NCI-H2081 (cell line): ENCODE measurements around the gene TTC7B.

Source experiments
- DNase-seq, 2 experiments: peaks; one replicate each; lab custom pipeline; 2025; lab: John Stamatoyannopoulos, UW

The TTC7B gene

DNA sequence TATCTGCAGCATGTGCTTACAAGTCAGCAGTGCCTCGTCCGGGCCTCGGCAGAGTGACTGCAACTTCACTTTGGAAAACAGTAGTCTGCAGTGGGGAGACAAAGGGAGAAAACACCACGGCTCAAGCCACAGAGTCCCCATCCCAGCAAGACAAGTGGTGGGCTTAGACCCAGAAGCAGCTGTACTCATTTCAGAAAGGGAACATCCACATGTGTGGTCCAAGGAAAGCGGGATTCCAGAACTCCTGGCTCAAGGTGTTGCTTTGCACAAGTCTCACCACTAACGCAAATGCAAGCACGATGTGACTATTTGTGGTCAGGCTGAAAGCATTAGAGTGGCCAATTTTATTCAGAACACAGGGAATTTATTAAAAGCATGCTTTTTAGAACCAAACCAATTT is 198.3 kb downstream of the TTC7B start:
- DNase-seq = no peak

DNA sequence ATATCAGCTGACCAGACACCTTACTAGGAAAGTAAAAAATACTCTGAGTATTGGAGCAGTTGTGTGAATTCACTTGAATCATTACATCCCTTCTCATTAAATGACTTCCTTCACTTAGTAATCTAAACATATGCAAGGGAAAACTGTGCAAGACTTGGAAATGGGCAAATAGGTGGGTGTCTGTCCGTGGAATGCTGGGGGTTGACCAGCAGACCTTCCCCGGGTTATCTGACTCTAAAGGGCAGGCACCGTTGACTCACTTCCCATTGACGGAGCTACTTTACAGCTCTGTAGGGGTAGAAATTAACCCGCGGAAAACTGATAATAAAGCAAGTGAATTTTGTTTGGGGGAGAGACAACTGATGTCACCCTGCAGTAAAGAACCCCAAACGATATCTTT is 199.3 kb downstream of the TTC7B start:
- no peak for DNase-seq

DNA sequence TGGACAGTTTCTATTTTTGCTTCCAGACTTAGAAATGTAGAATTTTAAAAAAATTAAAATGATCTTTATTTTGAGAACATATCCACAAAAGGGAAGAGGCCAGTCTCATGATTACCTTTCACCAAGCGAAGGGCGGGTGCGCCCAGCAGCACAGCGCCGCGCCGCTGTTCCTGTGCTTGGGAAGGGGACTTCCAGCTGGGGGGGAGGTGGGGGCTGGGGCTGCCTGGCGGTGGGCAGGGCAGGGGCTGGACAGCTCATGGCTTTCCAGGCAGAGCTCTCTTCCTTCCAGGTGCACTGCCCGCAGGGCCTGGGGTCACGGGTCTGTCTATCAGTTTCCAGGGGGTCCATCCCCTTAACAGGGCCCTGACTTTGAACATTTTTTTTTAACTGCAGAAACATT is 199.9 kb downstream of the TTC7B start:
- no peak for DNase-seq

DNA sequence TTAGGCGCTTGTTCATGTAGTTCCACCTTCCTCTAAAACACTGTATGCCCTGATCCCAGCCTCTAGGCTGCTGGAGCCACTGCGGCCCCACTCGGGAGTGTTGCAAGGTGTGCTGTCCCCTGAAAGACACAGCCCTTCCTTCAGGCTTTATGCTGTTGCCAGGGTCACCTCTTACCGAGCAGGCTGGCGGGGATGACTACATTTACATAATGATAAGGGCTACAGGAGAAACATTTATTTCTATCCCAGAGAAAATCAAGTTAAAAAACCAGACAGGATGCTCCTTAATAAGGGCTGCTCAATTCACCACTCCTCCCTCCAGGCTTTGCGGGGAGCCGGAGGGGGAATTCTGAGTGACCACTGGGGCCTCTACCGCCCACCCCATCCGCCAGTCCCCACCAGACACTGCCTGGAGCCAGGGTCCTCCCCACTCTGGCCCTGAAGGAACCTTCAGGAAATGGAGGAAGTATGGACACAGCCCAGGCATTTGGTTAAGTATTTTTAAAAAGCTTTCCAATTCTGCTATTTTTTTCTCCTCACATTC is 200.6 kb downstream of the TTC7B start:
- DNase-seq = no peak

DNA sequence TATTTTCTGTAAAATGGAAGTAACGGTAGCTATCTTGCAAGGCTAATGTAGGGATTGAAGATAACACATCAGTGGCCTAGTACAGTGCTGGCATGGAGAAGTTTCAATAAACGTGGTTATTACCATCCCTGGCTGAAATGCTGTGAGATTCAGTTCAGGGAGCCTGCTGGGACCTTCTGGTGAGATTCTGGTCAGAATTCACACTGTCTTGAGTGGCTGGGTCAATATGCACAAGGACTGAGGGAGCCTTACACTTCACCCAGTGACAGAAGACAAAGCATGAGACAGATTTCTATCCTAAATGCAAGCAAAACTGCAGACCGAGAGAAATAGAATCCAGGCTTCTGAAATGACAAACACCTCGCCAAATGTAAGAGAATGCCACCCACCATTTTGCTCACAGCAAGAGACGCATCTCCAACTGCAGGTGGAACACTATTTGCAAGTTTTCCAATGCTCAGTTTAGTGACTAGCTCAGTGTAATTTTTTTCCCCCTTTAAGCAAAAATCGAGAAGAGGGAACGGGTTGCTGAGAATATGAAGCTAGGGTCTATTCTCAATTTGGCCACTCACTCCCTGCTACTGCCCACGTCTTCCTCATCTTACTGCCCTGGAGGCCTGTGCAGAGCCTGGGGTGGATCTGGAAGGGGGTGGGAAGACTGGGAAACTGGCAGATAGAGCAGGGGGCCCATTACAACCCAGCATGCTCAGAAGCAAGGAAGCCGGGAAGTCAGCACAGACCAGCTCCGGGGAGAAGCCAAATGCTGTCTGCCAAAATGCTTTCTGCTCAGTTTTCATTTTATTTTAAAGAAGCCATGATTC is 201.3 kb downstream of the TTC7B start:
- no peak for DNase-seq

DNA sequence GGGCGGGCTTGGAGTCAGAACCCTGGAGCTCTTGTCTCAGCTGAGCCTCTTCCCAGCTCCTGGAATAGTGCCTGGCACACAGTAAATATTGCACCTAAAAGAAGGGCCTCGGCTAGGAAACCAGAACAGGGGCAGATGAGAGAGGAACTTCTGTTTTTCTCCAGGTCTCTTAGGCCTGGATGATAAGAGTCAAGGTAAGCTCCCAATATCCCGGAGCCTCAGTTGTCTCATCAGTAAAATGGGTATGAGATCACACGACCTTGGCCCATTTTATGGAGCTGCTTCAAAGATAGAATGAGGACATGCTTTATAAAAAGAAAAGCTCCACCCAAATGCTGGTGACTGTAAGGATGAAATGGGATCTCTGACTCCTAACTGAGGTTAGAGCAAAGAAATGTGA is 202.2 kb downstream of the TTC7B start:
- DNase-seq = no peak

DNA sequence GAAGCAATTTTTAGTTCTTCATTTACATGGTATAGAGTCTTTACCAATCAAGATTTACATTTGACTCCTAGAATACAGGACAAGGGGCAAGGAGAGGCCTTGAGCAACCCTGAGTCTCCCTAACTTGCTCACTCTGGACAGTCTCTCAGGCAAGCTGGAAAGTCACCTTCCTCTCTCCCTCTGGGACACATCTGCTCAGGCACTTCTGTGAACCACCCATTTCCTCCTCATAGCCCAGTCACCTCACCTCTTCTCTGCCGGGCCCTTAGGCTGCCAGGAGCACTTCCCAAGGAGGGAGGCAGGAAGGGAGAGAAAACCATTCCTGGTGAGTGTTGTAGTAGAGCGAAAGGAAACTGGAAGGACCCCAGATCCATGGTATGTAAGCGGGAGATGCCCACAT is 202.8 kb downstream of the TTC7B start:
- DNase-seq = no peak

DNA sequence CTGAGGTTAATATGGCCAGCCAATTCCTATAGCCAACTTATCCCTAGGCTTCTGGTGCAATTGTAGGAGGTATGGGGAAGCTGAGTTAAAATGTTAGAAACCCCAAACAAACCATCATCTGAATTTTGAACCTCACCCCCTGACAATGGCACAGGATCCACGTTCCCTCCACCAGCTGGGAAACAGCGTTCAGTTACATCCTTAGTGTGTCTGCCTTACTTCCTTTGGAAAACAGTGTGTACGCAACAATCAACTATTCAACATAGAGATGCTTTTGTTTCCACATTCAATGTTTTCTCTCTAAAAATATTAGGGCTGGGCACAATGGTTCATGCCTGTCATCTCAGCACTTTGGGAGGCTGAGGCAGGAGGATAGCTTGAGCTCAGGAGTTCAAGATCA is 203.4 kb downstream of the TTC7B start:
- DNase-seq = no peak

DNA sequence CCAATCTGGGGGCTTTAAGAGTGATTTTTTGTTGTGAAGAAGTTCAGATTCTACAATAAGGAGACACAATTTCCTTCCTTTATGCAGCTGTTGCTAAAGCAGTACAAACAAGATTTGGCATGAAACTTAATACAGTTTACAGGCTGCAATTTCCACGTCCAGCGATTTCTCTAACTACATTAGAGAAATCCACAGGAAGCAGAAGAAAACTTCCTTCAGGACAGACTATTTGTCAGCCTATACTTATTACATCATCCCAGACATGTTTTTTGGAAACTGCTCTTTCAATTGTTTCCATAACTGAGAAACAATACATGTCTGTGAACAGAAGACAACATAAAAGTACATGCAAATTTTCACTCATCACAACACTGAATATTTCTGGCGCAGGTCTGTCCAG is 204.3 kb downstream of the TTC7B start:
- DNase-seq = no peak

DNA sequence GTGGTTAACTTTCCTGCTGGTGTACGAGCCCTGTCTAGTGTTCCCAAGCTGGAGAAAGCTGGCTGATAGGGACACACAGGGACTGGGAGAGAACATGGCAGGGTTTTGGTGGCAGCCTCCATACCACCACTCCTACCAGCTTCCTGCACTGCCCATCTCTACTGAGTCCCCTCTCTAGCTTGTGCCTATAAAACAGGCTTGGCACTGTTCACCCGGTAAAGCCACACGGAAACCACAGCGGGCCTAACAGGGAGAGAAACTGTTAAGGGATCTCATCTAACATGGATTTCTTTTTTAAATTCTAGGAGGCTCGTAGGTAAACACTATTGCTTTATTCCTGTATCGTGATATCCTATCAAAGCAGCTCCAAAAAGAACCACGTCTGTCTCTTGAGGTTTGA is 204.7 kb downstream of the TTC7B start:
- no peak for DNase-seq

DNA sequence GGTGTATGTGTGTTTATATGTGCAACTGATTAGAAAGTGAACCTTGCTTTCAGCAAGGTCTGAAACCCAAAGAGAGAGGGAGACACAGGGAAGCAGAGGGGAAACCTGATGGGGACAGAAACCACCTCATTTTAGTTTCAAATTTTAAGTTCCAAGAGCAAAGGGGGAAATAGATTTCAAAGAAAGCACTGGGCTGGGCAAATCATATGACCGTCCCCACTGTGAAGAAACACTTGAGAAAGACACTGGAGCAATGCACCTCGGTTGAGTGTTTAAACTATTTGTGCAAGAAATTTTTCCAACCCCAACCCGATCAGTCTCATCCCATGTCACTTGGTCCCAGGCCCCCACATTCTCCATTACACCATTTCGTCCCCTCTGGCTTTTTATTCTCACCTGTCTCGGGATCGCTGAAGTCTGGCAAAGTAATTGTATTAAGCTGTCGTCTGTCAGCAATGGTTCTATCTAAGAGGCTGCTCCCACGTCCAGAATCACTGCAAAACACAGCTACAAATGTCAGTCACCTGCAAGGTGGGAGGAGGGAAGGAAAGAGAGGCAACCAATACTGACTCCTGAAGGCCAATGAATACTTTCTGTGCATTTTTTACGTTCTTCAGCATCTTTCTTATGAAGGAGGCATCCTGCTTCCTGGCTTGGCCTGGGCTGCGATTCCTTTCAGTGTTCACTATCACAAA is 205.7 kb downstream of the TTC7B start:
- no peak for DNase-seq

DNA sequence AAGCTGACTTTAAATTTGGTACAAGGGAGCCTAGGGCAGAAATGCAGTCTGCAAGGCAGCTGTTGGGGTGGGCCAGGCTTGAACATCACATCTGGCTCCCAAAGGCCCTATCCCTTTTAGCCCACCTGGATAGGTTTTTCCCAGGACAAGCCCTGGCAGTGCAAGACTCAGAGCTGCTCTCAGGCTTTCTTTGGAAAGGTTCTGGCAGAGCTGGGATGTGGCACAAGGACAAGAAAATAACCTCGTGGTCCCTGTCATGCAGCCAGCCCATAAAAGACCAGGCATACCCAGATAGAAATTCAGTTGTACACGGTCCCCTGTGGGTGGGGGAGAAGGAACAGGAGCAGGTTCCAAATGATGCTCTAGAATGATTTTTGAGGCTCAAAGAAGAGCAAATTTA is 206.9 kb downstream of the TTC7B start:
- no peak for DNase-seq

DNA sequence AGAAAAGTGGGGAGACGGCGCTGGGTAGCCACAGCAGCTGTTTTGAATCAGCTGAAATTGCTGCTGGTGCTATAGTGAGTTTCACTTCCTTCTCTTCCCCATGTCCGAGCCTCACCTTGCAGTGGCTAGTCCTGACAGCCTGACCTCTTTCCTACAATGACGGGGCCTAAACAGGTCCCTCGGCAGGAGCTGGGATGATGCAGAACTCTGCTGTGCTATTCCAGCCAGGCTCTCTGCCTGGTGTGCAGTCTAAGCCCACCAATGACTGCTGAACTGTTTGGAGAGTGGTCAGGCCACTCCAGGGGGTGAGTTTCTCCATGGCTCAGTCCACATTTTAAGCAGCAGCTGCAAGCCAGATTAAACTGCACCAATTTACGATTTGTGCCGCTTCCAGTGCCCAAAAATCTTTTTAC is 207.3 kb downstream of the TTC7B start:
- no peak for DNase-seq

DNA sequence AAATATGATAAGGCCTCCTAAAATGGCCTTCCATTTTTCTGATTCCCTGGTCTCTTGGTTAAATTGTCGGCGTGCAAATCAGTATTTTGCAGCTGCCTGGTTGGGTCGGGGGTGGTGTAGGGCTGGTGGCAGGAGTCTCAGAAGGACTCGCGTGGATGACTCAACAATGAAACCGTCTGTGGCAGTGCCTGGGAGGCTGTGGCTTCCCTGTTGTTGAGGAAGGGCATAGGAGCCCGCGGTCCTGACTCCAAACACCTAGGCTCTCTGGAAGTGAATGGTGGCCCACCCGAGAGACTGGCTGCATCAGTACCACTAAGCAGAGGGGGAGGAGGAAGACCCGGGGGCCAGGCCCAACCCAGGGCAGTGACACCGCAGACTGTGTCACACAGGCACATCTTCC is 207.9 kb downstream of the TTC7B start:
- no peak for DNase-seq

DNA sequence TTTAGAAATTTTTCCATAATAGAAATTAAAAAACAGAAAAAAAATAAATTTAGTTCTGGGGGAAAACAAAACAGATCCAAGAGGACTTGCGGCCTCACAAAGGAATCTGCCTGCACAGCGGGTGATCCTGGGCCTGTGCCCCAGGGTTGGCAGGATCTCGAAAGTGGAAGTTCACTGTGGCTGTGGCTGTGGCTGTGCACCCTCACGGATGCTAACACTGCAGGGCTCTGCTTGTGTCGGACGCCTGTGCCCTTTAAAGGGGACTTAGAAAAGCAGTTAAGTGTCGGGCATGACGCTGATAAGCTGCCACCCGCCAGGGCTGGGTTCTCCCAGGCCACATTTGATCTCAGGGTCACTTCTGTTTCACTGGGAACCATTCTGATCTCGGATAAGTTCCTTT is 209.1 kb downstream of the TTC7B start:
- DNase-seq = no peak

DNA sequence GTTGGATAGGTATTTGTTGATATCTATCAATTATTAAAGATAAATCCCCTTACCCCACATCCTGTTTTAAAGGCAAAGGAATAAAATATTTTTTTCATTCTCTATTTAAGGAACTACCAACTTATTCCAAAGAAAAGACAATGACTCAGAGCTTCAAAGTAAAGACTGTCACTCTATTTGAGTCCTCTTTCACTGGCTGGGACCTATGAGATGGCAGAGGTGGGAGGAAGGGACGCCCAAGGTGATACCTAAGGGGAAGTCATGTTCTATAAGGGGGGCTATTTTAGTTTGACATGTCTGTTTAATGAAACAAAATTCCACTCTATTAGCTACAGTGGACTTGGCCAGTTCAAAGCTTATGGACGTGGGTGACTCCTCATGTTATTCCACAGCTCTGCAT is 209.8 kb downstream of the TTC7B start:
- no peak for DNase-seq

DNA sequence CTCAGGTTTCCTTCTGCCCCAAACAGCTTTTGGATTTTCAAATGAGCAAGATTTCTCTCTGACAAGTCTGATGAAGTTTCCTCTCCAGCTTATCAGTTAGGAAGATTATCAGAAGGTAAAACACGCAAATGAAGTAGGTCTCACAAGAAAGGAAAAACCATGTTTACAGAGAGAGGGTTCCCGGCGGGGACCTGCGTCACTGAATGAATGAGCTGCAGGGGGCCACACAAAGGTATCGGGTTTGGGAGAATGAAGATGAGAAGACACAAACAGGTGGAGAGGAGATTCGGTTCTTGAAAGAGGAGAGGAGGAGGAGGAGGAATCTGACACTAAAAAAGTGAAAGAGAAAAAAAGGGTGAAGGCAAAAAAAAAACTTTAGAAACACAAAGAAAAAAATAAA is 210.8 kb downstream of the TTC7B start:
- no peak for DNase-seq

DNA sequence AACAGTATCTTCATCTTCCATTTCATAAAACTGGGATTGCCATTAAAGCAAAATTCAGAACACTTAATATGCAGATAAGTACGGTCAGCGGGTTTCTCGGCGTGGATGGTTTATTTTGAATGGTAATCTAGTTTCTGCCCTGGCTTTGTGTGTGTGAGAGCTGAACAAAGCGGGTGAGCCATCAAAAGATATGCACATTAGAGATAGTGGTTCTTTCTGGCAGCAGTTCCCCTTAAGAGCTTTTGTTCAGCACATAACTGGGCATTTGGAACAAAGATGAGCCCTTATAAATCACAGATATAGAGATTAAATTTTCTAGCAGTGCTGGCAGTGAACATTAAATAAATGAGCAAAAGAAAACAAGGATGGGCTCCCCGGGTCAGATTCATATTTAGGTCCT is 211.9 kb downstream of the TTC7B start:
- no peak for DNase-seq

DNA sequence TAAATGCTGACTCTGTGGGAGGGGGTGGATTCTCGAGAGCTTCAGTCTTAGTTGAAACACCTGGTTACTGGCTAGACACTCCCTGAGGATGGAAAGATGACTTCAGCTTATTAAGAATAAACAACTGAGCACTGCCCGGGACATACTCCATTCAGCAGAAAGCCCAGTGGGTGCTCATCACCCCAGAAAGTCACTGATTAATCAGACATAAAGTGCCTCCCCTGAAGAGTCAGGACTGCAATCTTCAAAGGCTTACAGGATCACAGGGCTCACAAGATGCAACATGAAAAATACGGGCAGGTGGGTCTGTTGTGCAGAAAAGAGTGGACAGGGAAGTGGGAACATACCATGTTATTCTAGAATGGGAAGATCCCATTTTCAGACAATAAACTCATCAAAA is 212.4 kb downstream of the TTC7B start:
- DNase-seq = no peak

DNA sequence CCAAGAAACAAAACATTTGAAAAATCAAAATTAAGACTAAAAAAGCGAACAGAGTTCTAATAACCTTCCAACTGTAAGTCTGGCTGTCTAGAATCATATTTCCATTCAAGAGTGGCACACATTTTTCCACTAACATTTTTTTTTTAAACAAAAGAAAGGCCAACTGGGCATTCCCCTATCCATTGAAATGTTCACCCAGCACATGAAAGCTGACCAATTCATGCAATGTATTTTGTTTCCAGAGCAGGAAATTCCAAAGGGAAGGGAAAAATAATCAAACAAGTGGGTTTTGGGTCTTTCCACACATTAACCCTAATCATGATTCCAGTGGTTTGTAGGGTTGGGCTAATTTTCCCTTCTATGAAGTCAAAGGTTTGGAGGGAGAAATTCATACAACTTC is 212.9 kb downstream of the TTC7B start:
- no peak for DNase-seq

DNA sequence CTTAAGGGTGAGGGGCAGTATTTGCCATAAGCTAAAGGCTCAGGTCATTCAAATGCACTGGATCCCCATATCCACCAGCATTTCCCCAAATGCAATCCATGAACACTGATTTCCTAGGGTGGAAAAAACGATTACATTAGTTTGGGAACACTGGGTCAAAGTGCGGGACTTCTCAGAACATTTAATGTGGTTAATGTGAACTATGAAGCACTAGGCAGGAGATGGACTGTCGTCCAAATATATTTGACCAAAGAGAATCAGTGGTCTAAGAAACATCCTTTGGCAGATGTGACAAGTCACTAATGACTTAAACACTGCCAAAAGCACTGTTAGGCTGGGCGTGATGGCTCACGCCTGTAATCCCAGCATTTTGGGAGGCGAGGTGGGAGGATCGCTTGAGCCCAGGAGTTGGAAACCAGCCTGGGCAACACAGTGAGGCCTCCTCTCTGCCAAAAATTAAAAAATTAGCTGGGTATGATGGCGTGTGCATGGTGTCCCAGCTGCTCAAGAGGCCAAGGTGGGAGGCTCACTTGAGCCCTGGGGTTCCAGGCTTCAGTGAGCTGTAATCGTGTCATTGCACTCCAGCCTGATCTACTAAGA is 214.0 kb downstream of the TTC7B start:
- DNase-seq = no peak

DNA sequence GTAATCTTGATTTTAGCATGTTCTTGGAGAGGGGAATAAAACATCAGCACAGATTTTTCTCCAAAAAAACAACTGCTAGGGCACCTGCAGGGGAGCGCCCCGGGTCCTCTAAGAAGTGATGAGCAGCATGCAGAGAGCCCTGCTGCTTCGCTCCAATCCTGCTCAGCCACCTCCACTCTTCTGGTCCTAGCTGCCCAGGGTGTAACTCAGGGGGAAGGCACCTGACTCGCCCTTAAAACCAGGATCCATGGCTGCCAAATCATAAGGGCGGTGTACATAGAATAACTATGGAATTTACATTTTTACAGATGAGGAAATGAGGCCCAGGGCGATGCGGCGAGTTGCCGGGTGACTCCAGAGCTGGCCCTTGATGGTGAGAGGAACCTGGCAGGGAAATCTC is 214.7 kb downstream of the TTC7B start:
- no peak for DNase-seq

DNA sequence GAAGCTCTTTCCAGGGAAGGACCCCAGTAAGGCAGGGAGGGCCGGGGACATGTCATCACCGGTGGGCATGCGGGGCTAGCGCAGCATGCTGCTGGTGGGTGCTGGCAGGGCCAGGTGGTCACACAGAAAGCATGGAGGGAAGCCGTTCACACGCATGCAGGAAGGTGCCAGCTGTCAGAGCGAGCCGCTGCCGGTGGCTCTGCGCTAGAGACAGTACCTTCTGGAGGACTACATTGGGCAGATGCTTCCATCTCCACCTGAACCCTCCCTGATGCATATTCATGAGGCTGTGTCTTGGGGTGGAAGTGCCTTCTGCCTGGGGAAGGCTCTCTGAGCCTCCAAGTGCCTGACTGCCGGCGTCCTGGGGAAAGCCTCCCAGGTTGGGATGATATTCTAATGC is 215.6 kb downstream of the TTC7B start:
- no peak for DNase-seq
